Fibroblast of the aortic adventitia (primary cell): ENCODE measurements around the gene ADAMTSL1. TPM values are rescaled to one million over a fixed set of nuclear protein-coding genes. Genes with fewer than 3 reads are reported as not detected.

Experiments used
- DNase-seq: peaks from one replicate; pipeline ENCODE4 v3.0.0-alpha.2; 2010; ENCODE audit warnings: low read depth
- H3K4me3 ChIP-seq: 2 replicates; pipeline ENCODE4 v1.5.1; 2011; ENCODE audit warnings: low read depth, mild to moderate bottlenecking, control low read depth, low read length, moderate library complexity
- CTCF ChIP-seq: IDR thresholded peaks from 2 replicates; pipeline ENCODE4 v1.5.1; 2011; ENCODE audit warnings: mild to moderate bottlenecking, low read length, control low read depth, inconsistent platforms; ENCODE audit not compliant: insufficient read depth
- total RNA-seq: library from RNA; depleted of rRNA; stranded (reverse); fragments of >200 nt; gene quantifications from 2 replicates; pipeline ENCODE4 v1.2.3, GENCODE V29; 2012; ENCODE audit warnings: low replicate concordance

Gene ADAMTSL1
- total RNA-seq, 1 donor = 179 TPM

- H3K4me3 ChIP-seq = no peak overlapping the region
- no peak for TF ChIP-seq CTCF
- DNase-seq = no peak
These were observed 26.4 kb upstream of the ADAMTSL1 start for GRCh38 chr9:18447541-18447940.

DNA sequence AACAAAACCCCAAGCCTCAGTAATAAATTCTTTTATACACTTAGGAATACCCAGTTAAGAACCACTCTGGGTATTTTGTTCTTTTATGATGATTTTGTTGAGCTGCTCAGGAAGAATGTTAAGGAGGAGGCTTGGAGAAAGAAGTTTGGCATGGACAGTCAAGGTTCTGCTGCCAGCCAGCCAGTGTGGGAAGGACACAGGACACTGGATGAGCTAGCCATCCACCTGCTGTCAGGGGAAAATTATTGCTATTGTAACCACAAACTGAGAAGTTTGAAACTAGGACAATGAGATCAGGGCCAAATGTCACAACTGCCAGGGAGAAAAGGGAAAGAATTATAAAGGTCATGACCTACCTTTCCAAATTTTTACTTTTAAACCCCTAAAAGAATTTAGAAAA lies 25.9 kb upstream of the ADAMTSL1 start:
- no peak overlapping the region for H3K4me3 ChIP-seq
- DNase-seq = no peak
- no peak for TF ChIP-seq CTCF

DNA sequence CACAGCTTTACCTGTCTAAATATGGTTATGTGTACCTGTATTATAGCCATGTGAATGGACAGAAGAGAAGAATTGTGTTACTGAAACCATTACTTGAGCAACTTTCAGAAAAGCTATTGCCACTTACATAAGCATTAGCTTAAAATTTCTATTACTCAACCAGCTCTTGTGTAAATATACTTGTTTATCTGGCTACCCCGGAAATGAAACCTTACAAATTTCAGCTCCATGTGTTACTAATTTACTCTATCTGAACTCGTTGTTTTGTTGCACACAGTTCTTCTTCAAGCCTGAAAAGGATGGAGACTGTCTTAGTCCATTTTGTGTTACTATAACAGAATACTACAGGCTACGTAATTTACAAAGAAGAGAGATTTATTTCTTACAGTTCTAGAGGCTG lies 22.5 kb upstream of the ADAMTSL1 start:
- peak; percentile 63 for DNase-seq
- no peak for TF ChIP-seq CTCF
- H3K4me3 ChIP-seq = no peak overlapping the region

DNA sequence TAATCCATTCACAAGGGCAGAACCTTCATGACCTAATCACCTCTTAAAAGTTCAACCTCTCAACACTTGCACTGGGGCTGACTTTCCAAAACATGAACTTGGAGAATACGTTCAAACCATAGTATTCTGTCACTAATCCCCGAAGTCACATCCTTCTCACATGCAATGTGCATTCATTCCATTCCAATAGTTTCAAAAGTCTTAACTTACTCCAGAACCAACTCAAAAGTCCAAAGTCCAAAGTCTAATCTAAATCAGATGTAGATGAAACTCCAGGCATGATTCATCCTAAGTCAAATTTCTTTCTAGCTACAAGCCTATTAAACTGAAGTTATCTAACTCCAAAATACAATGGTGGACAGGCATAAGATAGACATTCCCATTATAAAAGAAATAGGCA lies 21.7 kb upstream of the ADAMTSL1 start:
- peak; percentile 59 for DNase-seq
- TF ChIP-seq CTCF = no peak
- no peak overlapping the region for H3K4me3 ChIP-seq

GRCh38 chr9:18456624-18457237 lies 17.2 kb upstream of the ADAMTSL1 start:
- TF ChIP-seq CTCF = no peak
- DNase-seq = no peak
- H3K4me3 ChIP-seq = no peak overlapping the region

DNA sequence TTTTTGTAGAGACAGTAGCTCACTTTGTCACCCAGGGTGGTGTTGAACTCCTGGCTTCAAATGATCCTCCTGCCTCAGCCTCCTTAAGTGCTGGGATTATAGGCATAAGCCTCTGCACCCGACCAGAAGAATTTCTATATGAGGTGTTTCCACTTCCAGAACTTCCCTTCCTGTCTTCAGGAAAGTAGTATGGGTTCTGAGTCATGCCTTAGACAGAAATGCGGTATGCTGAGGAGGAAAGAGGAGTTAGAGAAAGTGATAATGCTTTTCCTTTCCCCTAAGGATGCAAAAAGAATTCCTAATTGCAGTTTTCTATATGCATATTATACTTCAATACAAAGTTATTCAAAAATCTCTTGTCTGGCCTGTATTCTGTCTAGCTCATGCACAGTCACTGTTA lies 16.4 kb upstream of the ADAMTSL1 start:
- DNase-seq = no peak
- no peak overlapping the region for H3K4me3 ChIP-seq
- TF ChIP-seq CTCF = no peak

DNA sequence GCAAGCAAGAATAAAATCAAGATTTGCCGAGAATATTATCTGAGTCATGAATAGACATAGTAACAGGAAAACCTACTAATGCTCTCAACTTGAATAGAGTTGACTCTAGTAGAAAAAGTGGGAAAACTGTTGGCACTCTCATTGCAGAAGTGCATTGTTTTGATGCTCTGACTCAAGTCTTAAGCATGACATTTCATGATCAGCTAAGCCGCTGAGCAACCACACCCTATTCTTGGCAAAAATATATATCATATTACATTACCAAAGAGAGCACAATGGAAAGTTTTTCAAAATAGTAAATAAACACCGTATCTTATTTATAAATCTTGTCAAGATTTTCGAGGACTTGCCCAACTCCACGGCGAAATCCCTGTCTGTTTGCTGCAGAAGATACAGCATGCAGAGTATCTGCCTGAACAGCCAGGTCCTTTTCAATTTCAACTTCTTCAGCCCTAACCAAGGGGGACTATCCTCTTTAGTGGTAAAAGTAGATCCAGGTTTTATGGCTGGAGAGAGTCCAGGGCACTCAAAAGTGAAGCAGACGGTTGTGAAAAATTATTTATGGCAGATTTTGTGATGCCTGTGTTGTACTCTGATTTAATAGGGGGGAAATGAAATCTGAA lies 13.9 kb upstream of the ADAMTSL1 start:
- TF ChIP-seq CTCF = no peak
- DNase-seq = peak; percentile 97
- no peak overlapping the region for H3K4me3 ChIP-seq
